C4-2B (cell line): ENCODE data around the gene VWC2L.

Experiments
- CTCF ChIP-seq: fragments of 450-650 bp; conservative IDR thresholded peaks from 2 replicates; pipeline ENCODE4 v1.5.1; 2017; ENCODE audit warnings: mild to moderate bottlenecking
- ZFX ChIP-seq: fragments of 450-650 bp; IDR thresholded peaks from 2 replicates; pipeline ENCODE4 v1.6.1; 2017

GRCh38 chr2:214557884-214558283, 147.0 kb downstream of the VWC2L start:
- TF ChIP-seq CTCF (no peak), ZFX (no peak)
